Glutamatergic neuron (in vitro differentiated cells): Measurements from ENCODE around the gene CDH26. TPM values are rescaled to one million over a fixed set of nuclear protein-coding genes. Genes with fewer than 3 reads are reported as not detected.

ENCODE experiments used
- DNase-seq: peaks from one replicate; pipeline ENCODE4 v3.0.0; 2022
- H3K27ac Mint-ChIP-seq: one replicate; pipeline ENCODE4 v1.8.0; 2020; ENCODE audit warnings: mild to moderate bottlenecking, mixed read lengths, inconsistent platforms; ENCODE audit not compliant: unreplicated experiment
- H3K27me3 Mint-ChIP-seq: one replicate; pipeline ENCODE4 v1.8.0; 2020; ENCODE audit warnings: mild to moderate bottlenecking, moderate library complexity, mixed read lengths, inconsistent platforms; ENCODE audit not compliant: unreplicated experiment
- H3K36me3 Mint-ChIP-seq: one replicate; pipeline ENCODE4 v1.8.0; 2020; ENCODE audit warnings: mild to moderate bottlenecking, mixed read lengths, inconsistent platforms; ENCODE audit not compliant: unreplicated experiment
- H3K4me1 Mint-ChIP-seq: one replicate; pipeline ENCODE4 v1.8.0; 2020; ENCODE audit warnings: mild to moderate bottlenecking, low read depth, mixed read lengths, inconsistent platforms; ENCODE audit not compliant: unreplicated experiment
- H3K4me3 Mint-ChIP-seq: one replicate; pipeline ENCODE4 v1.8.0; 2020; ENCODE audit warnings: mild to moderate bottlenecking, mixed read lengths, inconsistent platforms; ENCODE audit not compliant: unreplicated experiment
- H3K9me3 Mint-ChIP-seq: one replicate; pipeline ENCODE4 v1.8.0; 2020; ENCODE audit warnings: mild to moderate bottlenecking, moderate library complexity, mixed read lengths, inconsistent platforms; ENCODE audit not compliant: unreplicated experiment
- CTCF ChIP-seq: fragments of 200-600 bp; sonication (generic); IDR thresholded peaks from one replicate; pipeline ENCODE4 v1.5.0; 2021; ENCODE audit not compliant: partially characterized antibody, unreplicated experiment
- total RNA-seq: library from RNA; stranded (reverse); fragmentation: NEBNext Ultra II Directional; extraction: Animal tissue kit (Norgen Biotek cat#: 25700); gene quantifications from one replicate; pipeline ENCODE4 v1.2.1, GENCODE V29; 2021; ENCODE audit not compliant: unreplicated experiment

The CDH26 gene
- total RNA-seq, 1 donor from 2014 or later = 0.76 TPM

GRCh38 chr20:60003776-60004175 is 45.6 kb downstream of the CDH26 start:
- Mint-ChIP-seq H3K4me1 (peaks cover 10% of the 10 kb centered on the region), H3K9me3 (peaks cover 2% of the 10 kb centered on the region), H3K27me3 (no peaks in the 10 kb centered on the region), H3K4me3 (no peak overlapping the region), H3K27ac (no peak overlapping the region), H3K36me3 (no peaks in the 10 kb centered on the region)
- TF ChIP-seq CTCF = no peak
- DNase-seq = no peak

GRCh38 chr20:60006261-60006660 is 48.0 kb downstream of the CDH26 start:
- no peak for TF ChIP-seq CTCF
- H3K9me3 Mint-ChIP-seq = peaks cover 4% of the 10 kb centered on the region
- H3K4me1 Mint-ChIP-seq = no peaks in the 10 kb centered on the region
- H3K36me3 Mint-ChIP-seq = no peaks in the 10 kb centered on the region
- peaks cover 2% of the 10 kb centered on the region for H3K27me3 Mint-ChIP-seq
- H3K27ac Mint-ChIP-seq = no peak overlapping the region
- no peak overlapping the region for H3K4me3 Mint-ChIP-seq
- DNase-seq = no peak

- no peak for DNase-seq
- Mint-ChIP-seq H3K4me3 (no peak overlapping the region), H3K9me3 (peaks cover 1% of the 10 kb centered on the region), H3K4me1 (no peaks in the 10 kb centered on the region), H3K36me3 (no peaks in the 10 kb centered on the region), H3K27ac (no peak overlapping the region), H3K27me3 (peaks cover 2% of the 10 kb centered on the region)
- no peak for TF ChIP-seq CTCF
These were observed 49.2 kb downstream of the CDH26 start for GRCh38 chr20:60007464-60007863.

- Mint-ChIP-seq H3K36me3 (no peaks in the 10 kb centered on the region), H3K27me3 (peaks cover 2% of the 10 kb centered on the region), H3K4me3 (no peak overlapping the region), H3K4me1 (no peaks in the 10 kb centered on the region), H3K27ac (no peak overlapping the region), H3K9me3 (peaks cover 1% of the 10 kb centered on the region)
- TF ChIP-seq CTCF = no peak
- DNase-seq = no peak
These were observed 50.0 kb downstream of the CDH26 start for GRCh38 chr20:60008130-60008808.

- DNase-seq = no peak
- no peak overlapping the region for H3K4me3 Mint-ChIP-seq
- no peaks in the 10 kb centered on the region for H3K36me3 Mint-ChIP-seq
- H3K27ac Mint-ChIP-seq = no peak overlapping the region
- H3K4me1 Mint-ChIP-seq = no peaks in the 10 kb centered on the region
- H3K9me3 Mint-ChIP-seq = peaks cover 1% of the 10 kb centered on the region
- H3K27me3 Mint-ChIP-seq = peaks cover 2% of the 10 kb centered on the region
- no peak for TF ChIP-seq CTCF
These were observed 51.1 kb downstream of the CDH26 start for GRCh38 chr20:60009318-60009717.
